HEK293 (cell line): ENCODE data around the gene ZC3H10.

Experiments
- CTCF ChIA-PET: fragments of 350-600 bp; formaldehyde crosslinking; extraction: SDS; loops from one replicate; lab custom pipeline; 2021; ENCODE audit warnings: antibody characterized with exemption; lab: Yijun Ruan, JAX
- POLR2A ChIA-PET: fragments of 300-600 bp; formaldehyde crosslinking; extraction: SDS; loops from one replicate; lab custom pipeline; 2020; ENCODE audit warnings: antibody characterized with exemption, inconsistent platforms; lab: Yijun Ruan, JAX
- H3K27ac ChIP-seq: fragments of 200-500 bp; sonication (Bioruptor generic); 2 replicates; pipeline ENCODE4 v1.5.1; 2014; ENCODE audit warnings: low read depth, low read length, control low read depth, inconsistent platforms; ENCODE audit errors: extremely low read depth
- H3K36me3 ChIP-seq, 2 experiments: fragments of 200-500 bp in 1 of 2; sonication (Bioruptor generic) in 1 of 2; 1 replicate in 1 of 2; 2 replicates in 1 of 2; pipeline ENCODE4 v1.5.1; 2014 to 2017; ENCODE audit warnings: inconsistent platforms in 2 of 2, low read length in 2 of 2; ENCODE audit not compliant: control insufficient read depth in 2 of 2, insufficient read depth in 1 of 2
- H3K4me1 ChIP-seq: fragments of 200-500 bp; sonication (Bioruptor generic); 2 replicates; pipeline ENCODE4 v1.5.1; 2014; ENCODE audit warnings: mild to moderate bottlenecking, low read length, inconsistent platforms; ENCODE audit not compliant: control insufficient read depth, insufficient read depth
- H3K4me3 ChIP-seq: 2 replicates; pipeline ENCODE4 v1.5.1; 2011; ENCODE audit warnings: low read depth, mild to moderate bottlenecking, control low read depth, low read length, moderate library complexity
- H3K9me3 ChIP-seq: fragments of 200-500 bp; sonication (Bioruptor generic); 2 replicates; pipeline ENCODE4 v1.5.1; 2014; ENCODE audit warnings: low read depth, low read length, inconsistent platforms; ENCODE audit not compliant: control insufficient read depth, insufficient read depth
- BCL11A ChIP-seq: fragments of 450-650 bp; formaldehyde crosslinking; IDR thresholded peaks from 2 replicates; pipeline ENCODE4 v1.5.1; 2016; ENCODE audit warnings: low read depth, missing biosample characterization, missing genetic modification characterization
- SP3 ChIP-seq: fragments of 450-650 bp; formaldehyde crosslinking; IDR thresholded peaks from 2 replicates; pipeline ENCODE4 v1.5.1; 2016; ENCODE audit warnings: missing biosample characterization, missing genetic modification characterization
- ZBTB17 ChIP-seq: fragments of 450-650 bp; formaldehyde crosslinking; IDR thresholded peaks from 2 replicates; pipeline ENCODE4 v1.5.1; 2016; ENCODE audit warnings: missing biosample characterization, missing genetic modification characterization
- ZNF138 ChIP-seq: fragments of 450-650 bp; formaldehyde crosslinking; IDR thresholded peaks from 2 replicates; pipeline ENCODE4 v1.5.1; 2016; ENCODE audit warnings: missing biosample characterization, missing genetic modification characterization, borderline replicate concordance
- ZNF2 ChIP-seq: fragments of 450-650 bp; formaldehyde crosslinking; IDR thresholded peaks from 2 replicates; pipeline ENCODE4 v1.5.1; 2016; ENCODE audit warnings: missing biosample characterization, missing genetic modification characterization
- ZNF223 ChIP-seq: fragments of 450-650 bp; formaldehyde crosslinking; IDR thresholded peaks from 2 replicates; pipeline ENCODE4 v1.5.1; 2016; ENCODE audit warnings: missing biosample characterization, missing genetic modification characterization
- ZNF302 ChIP-seq: fragments of 450-650 bp; formaldehyde crosslinking; IDR thresholded peaks from 2 replicates; pipeline ENCODE4 v1.5.1; 2016; ENCODE audit warnings: missing biosample characterization, missing genetic modification characterization, low read depth
- ZNF335 ChIP-seq: fragments of 450-650 bp; formaldehyde crosslinking; conservative IDR thresholded peaks from 2 replicates; pipeline ENCODE4 v1.5.1; 2016; ENCODE audit warnings: missing biosample characterization, missing genetic modification characterization
- ZNF394 ChIP-seq: fragments of 450-650 bp; formaldehyde crosslinking; IDR thresholded peaks from 2 replicates; pipeline ENCODE4 v1.5.1; 2016; ENCODE audit warnings: missing biosample characterization, missing genetic modification characterization, mild to moderate bottlenecking, moderate library complexity, borderline replicate concordance
- ZNF514 ChIP-seq: fragments of 450-650 bp; formaldehyde crosslinking; IDR thresholded peaks from 2 replicates; pipeline ENCODE4 v1.5.1; 2016; ENCODE audit warnings: missing biosample characterization, missing genetic modification characterization
- ZNF629 ChIP-seq: fragments of 450-650 bp; formaldehyde crosslinking; IDR thresholded peaks from 2 replicates; pipeline ENCODE4 v1.5.1; 2017; ENCODE audit warnings: missing biosample characterization, missing genetic modification characterization
- ZNF654 ChIP-seq: fragments of 450-650 bp; formaldehyde crosslinking; IDR thresholded peaks from 2 replicates; pipeline ENCODE4 v1.5.1; 2016; ENCODE audit warnings: low read depth, missing biosample characterization, missing genetic modification characterization
- ZNF785 ChIP-seq: fragments of 450-650 bp; formaldehyde crosslinking; IDR thresholded peaks from 2 replicates; pipeline ENCODE4 v1.5.1; 2016; ENCODE audit warnings: missing biosample characterization, missing genetic modification characterization
- TF ChIP-seq, protein P1 (sequence below): fragments of 450-650 bp; formaldehyde crosslinking; IDR thresholded peaks from 2 replicates; pipeline ENCODE4 v1.5.1; 2016; ENCODE audit warnings: missing biosample characterization, missing genetic modification characterization, borderline replicate concordance
- TF ChIP-seq, protein P2 (sequence below): fragments of 450-650 bp; IDR thresholded peaks from 2 replicates; pipeline ENCODE4 v1.5.1; 2018; ENCODE audit warnings: missing biosample characterization, missing genetic modification characterization
- TF ChIP-seq, protein P3 (sequence below): fragments of 450-650 bp; formaldehyde crosslinking; IDR thresholded peaks from 2 replicates; pipeline ENCODE4 v1.5.1; 2017; ENCODE audit warnings: missing biosample characterization, missing genetic modification characterization
- TF ChIP-seq, protein P4 (sequence below): fragments of 450-650 bp; formaldehyde crosslinking; IDR thresholded peaks from 2 replicates; pipeline ENCODE4 v1.5.1; 2016; ENCODE audit warnings: missing biosample characterization, missing genetic modification characterization
- TF ChIP-seq, protein P5 (sequence below): fragments of 450-650 bp; formaldehyde crosslinking; IDR thresholded peaks from 2 replicates; pipeline ENCODE4 v1.5.1; 2017; ENCODE audit warnings: missing biosample characterization, missing genetic modification characterization
- TF ChIP-seq, protein P6 (sequence below): fragments of 450-650 bp; formaldehyde crosslinking; IDR thresholded peaks from 2 replicates; pipeline ENCODE4 v1.5.1; 2016; ENCODE audit warnings: missing biosample characterization, missing genetic modification characterization

The ZC3H10 gene

DNA sequence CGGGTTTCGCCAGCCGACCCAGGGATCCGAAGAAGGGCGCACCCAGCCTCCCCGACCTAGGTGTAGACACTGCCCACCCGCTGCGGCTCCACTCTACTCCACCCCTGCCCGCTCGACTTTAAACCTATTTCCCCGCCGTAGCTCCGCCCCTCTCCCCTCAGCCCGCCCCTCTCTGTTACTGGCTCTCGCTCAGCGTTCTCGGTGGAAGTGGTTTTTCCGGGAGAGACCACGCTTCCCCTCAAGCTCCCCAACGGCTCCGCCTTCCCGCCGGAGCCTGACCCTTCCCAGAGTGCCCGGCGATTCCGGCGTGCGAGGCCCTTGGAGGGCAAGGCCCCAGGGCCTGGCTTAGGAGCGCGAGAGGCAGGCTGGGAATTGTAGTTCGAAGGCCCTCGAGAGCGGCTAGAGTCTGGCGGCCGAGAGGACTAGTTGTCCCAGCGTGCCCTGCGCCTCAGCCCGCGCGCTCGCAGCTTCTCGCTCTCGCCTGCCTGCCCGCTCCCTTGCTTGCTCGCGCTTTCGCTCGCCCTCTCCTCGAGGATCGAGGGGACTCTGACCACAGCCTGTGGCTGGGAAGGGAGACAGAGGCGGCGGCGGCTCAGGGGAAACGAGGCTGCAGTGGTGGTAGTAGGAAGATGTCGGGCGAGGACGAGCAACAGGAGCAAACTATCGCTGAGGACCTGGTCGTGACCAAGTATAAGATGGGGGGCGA is 13.8 kb upstream of the ZC3H10 start, which contains the start of gene PA2G4 (continued):
- TF ChIP-seq ZNF335 (tag by site-specific recombination), result peak; percentile 98; the same call in 1 of the 2 replicates
- TF ChIP-seq ZNF2, result peak; percentile 69; the same call in 1 of the 2 replicates
- no peak for TF ChIP-seq ZNF138 (tag by site-specific recombination)
- peak; percentile 45 for TF ChIP-seq ZNF629 (tag by site-specific recombination)
- TF ChIP-seq BCL11A (tag by site-specific recombination), result peak; percentile 78; the same call in 1 of the 2 replicates
- peak; percentile 95 for TF ChIP-seq SP3 (tag by site-specific recombination)
- TF ChIP-seq ZBTB17 (tag by site-specific recombination), result peak; percentile 100

DNA sequence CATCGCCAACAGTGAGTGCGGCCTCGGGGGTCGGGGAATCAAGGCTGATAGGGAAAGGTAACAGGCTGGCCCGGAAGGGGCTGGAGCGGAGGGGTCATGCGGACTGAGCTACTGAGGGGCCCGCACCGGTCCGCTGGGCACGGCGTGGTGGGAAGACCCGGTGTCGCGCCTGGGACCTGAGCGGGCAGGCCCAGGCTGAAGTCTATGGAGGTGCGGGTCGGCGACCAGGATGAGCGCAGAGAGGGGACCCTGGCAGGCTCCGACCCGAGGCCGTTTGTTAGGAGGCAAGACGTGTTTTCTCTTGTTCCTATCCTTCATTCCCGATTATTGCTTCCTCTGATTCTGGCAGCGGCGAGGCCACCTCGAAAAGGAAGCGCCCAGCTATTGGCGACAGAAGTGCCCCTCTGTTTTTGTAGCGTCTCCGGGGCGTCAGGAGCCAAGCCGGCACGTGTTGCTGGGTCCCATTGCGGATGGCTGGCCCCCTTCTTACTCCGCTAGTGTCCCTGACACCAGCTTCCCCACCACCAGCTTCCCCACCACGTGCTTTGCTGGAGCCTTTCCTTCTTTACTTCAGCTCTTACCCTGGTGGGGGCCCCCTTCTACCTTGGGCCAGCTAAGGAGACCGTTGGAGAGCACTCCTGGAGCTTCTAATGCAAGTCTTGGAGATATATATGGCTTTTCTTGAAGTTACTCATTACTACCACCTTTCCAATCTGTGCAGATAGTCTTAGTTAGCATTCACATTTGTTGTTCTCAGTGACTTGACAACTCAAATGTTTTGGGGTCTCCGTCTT is 13.1 kb upstream of the ZC3H10 start:
- Histone ChIP-seq H3K27ac (peak overlapping the region; percentile 90), H3K36me3 (peaks cover 32 to 55% of the 10 kb centered on the region in 2 experiments), H3K9me3 (no peaks in the 10 kb centered on the region), H3K4me1 (0 out of 2 replicates have a peak, but pooled peaks cover 2% of the 10 kb centered on the region), H3K4me3 (peak overlapping the region; percentile 82)
- ChIA-PET CTCF (interaction anchor here (0.5 to 4.7 kb wide), 7 partner anchors 10 to 1238 kb away, joined by 4 to 27 read pairs (median 8); partner anchors contain the start of genes ERBB3, RNF41, RPL41 and SMARCC2), POLR2A (interaction anchor here (0.5 to 3.9 kb wide), 24 partner anchors 8 to 367 kb away, joined by 3 to 165 read pairs (median 7); partner anchors contain the start of genes ANKRD52, CNPY2, CS and ERBB3)
- no peak for TF ChIP-seq ZNF394 (tag by site-specific recombination)
- TF ChIP-seq, protein P1, sequence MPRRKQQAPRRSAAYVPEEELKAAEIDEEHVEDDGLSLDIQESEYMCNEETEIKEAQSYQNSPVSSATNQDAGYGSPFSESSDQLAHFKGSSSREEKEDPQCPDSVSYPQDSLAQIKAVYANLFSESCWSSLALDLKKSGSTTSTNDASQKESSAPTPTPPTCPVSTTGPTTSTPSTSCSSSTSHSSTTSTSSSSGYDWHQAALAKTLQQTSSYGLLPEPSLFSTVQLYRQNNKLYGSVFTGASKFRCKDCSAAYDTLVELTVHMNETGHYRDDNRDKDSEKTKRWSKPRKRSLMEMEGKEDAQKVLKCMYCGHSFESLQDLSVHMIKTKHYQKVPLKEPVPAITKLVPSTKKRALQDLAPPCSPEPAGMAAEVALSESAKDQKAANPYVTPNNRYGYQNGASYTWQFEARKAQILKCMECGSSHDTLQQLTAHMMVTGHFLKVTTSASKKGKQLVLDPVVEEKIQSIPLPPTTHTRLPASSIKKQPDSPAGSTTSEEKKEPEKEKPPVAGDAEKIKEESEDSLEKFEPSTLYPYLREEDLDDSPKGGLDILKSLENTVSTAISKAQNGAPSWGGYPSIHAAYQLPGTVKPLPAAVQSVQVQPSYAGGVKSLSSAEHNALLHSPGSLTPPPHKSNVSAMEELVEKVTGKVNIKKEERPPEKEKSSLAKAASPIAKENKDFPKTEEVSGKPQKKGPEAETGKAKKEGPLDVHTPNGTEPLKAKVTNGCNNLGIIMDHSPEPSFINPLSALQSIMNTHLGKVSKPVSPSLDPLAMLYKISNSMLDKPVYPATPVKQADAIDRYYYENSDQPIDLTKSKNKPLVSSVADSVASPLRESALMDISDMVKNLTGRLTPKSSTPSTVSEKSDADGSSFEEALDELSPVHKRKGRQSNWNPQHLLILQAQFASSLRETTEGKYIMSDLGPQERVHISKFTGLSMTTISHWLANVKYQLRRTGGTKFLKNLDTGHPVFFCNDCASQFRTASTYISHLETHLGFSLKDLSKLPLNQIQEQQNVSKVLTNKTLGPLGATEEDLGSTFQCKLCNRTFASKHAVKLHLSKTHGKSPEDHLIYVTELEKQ (tag by site-specific recombination), result peak; percentile 14; the same call in 1 of the 2 replicates
- no peak for TF ChIP-seq ZNF302
- TF ChIP-seq ZNF785 (tag by site-specific recombination), result no peak
- TF ChIP-seq, protein P2, sequence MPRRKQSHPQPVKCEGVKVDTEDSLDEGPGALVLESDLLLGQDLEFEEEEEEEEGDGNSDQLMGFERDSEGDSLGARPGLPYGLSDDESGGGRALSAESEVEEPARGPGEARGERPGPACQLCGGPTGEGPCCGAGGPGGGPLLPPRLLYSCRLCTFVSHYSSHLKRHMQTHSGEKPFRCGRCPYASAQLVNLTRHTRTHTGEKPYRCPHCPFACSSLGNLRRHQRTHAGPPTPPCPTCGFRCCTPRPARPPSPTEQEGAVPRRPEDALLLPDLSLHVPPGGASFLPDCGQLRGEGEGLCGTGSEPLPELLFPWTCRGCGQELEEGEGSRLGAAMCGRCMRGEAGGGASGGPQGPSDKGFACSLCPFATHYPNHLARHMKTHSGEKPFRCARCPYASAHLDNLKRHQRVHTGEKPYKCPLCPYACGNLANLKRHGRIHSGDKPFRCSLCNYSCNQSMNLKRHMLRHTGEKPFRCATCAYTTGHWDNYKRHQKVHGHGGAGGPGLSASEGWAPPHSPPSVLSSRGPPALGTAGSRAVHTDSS (tag by site-specific recombination), result no peak
- peak; percentile 83 for TF ChIP-seq ZNF223
- TF ChIP-seq, protein P3, sequence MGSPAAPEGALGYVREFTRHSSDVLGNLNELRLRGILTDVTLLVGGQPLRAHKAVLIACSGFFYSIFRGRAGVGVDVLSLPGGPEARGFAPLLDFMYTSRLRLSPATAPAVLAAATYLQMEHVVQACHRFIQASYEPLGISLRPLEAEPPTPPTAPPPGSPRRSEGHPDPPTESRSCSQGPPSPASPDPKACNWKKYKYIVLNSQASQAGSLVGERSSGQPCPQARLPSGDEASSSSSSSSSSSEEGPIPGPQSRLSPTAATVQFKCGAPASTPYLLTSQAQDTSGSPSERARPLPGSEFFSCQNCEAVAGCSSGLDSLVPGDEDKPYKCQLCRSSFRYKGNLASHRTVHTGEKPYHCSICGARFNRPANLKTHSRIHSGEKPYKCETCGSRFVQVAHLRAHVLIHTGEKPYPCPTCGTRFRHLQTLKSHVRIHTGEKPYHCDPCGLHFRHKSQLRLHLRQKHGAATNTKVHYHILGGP (tag by site-specific recombination), result no peak
- TF ChIP-seq, protein P4, sequence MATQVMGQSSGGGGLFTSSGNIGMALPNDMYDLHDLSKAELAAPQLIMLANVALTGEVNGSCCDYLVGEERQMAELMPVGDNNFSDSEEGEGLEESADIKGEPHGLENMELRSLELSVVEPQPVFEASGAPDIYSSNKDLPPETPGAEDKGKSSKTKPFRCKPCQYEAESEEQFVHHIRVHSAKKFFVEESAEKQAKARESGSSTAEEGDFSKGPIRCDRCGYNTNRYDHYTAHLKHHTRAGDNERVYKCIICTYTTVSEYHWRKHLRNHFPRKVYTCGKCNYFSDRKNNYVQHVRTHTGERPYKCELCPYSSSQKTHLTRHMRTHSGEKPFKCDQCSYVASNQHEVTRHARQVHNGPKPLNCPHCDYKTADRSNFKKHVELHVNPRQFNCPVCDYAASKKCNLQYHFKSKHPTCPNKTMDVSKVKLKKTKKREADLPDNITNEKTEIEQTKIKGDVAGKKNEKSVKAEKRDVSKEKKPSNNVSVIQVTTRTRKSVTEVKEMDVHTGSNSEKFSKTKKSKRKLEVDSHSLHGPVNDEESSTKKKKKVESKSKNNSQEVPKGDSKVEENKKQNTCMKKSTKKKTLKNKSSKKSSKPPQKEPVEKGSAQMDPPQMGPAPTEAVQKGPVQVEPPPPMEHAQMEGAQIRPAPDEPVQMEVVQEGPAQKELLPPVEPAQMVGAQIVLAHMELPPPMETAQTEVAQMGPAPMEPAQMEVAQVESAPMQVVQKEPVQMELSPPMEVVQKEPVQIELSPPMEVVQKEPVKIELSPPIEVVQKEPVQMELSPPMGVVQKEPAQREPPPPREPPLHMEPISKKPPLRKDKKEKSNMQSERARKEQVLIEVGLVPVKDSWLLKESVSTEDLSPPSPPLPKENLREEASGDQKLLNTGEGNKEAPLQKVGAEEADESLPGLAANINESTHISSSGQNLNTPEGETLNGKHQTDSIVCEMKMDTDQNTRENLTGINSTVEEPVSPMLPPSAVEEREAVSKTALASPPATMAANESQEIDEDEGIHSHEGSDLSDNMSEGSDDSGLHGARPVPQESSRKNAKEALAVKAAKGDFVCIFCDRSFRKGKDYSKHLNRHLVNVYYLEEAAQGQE (tag by site-specific recombination), result no peak
- TF ChIP-seq, protein P5, sequence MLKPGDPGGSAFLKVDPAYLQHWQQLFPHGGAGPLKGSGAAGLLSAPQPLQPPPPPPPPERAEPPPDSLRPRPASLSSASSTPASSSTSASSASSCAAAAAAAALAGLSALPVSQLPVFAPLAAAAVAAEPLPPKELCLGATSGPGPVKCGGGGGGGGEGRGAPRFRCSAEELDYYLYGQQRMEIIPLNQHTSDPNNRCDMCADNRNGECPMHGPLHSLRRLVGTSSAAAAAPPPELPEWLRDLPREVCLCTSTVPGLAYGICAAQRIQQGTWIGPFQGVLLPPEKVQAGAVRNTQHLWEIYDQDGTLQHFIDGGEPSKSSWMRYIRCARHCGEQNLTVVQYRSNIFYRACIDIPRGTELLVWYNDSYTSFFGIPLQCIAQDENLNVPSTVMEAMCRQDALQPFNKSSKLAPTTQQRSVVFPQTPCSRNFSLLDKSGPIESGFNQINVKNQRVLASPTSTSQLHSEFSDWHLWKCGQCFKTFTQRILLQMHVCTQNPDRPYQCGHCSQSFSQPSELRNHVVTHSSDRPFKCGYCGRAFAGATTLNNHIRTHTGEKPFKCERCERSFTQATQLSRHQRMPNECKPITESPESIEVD, result no peak
- TF ChIP-seq, protein P6, sequence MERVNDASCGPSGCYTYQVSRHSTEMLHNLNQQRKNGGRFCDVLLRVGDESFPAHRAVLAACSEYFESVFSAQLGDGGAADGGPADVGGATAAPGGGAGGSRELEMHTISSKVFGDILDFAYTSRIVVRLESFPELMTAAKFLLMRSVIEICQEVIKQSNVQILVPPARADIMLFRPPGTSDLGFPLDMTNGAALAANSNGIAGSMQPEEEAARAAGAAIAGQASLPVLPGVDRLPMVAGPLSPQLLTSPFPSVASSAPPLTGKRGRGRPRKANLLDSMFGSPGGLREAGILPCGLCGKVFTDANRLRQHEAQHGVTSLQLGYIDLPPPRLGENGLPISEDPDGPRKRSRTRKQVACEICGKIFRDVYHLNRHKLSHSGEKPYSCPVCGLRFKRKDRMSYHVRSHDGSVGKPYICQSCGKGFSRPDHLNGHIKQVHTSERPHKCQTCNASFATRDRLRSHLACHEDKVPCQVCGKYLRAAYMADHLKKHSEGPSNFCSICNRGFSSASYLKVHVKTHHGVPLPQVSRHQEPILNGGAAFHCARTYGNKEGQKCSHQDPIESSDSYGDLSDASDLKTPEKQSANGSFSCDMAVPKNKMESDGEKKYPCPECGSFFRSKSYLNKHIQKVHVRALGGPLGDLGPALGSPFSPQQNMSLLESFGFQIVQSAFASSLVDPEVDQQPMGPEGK, result no peak; the same call in 1 of the 2 replicates
- no peak for TF ChIP-seq ZNF514
- TF ChIP-seq ZBTB17 (tag by site-specific recombination), result no peak
- no peak for TF ChIP-seq ZNF654
